Heart left ventricle (tissue), 16 donors: Measurements from ENCODE around the gene PSEN2. TPM values are rescaled to one million over a fixed set of nuclear protein-coding genes. Genes with fewer than 3 reads are reported as not detected.

Experiments
- ATAC-seq, 4 donors: fragments of 200-7000 bp; cut with Tn5 transposase; one replicate each; pipeline ENCODE4 v1.9.1; 2020 to 2022; ENCODE audit warnings: moderate library complexity in 4 of 4, mild to moderate bottlenecking in 3 of 4, moderate number of reproducible peaks in 1 of 4
- DNase-seq, 5 donors: peaks; one replicate each; pipeline ENCODE4 v3.0.0-alpha.2; 2020
- H3K27ac ChIP-seq, 12 donors: fragments of 200-600 bp; sonication (generic) in 4 of 12; one replicate each; pipeline versions ENCODE4 v1.5.0 to v1.8.0; 2016 to 2022; ENCODE audit warnings: mild to moderate bottlenecking in 2 of 12
- H3K27me3 ChIP-seq, 9 donors: fragments of 200-600 bp; sonication (generic) in 2 of 9; one replicate each; pipeline versions ENCODE4 v1.5.1 to v1.8.0; 2016 to 2022; ENCODE audit warnings: mild to moderate bottlenecking in 3 of 9
- H3K36me3 ChIP-seq, 9 donors: fragments of 200-600 bp; sonication (generic) in 2 of 9; one replicate each; pipeline versions ENCODE4 v1.5.0 to v1.8.0; 2018 to 2022; ENCODE audit warnings: mild to moderate bottlenecking in 2 of 9
- H3K4me1 ChIP-seq, 12 donors: fragments of 200-600 bp; sonication (generic) in 4 of 12; one replicate each; pipeline versions ENCODE4 v1.5.0 to v1.8.0; 2016 to 2022; ENCODE audit warnings: mild to moderate bottlenecking in 3 of 12
- H3K4me3 ChIP-seq, 12 donors: fragments of 200-600 bp; sonication (generic) in 4 of 12; one replicate each; pipeline versions ENCODE4 v1.5.0 to v1.8.0; 2017 to 2022; ENCODE audit warnings: mild to moderate bottlenecking in 9 of 12, moderate library complexity in 4 of 12
- H3K9me3 ChIP-seq, 12 donors: fragments of 200-600 bp; sonication (generic) in 4 of 12; one replicate each; pipeline versions ENCODE4 v1.5.0 to v1.8.0; 2016 to 2022; ENCODE audit warnings: mild to moderate bottlenecking in 1 of 12
- POLR2A ChIP-seq, 2 donors: fragments of 450-650 bp; IDR thresholded peaks; one replicate each; pipeline ENCODE4 v1.6.1; 2017; ENCODE audit warnings: antibody characterized with exemption in 2 of 2, mild to moderate bottlenecking in 2 of 2, moderate library complexity in 2 of 2
- WGBS, 4 donors: extraction: QIAGEN DNeasy Blood & Tissue Kit in 2 of 4; methylation state at CpG; one replicate each; pipeline versions ENCODE4 v1.1.5 to v1.1.7; 2013 to 2018; 5-methylcytosine and 5-hydroxymethylcytosine counted together
- intact Hi-C, 10 donors: fragments of 100-400 bp; cut with DNase I; formaldehyde crosslinking; loops; one replicate each; pipeline versions ENCODE4 v1.11.1 to v1.14.2; 2022
- polyA plus RNA-seq, 2 donors: library from polyadenylated mRNA; stranded (reverse); fragments of 200-250 nt; gene quantifications; one replicate each; pipeline ENCODE4 v1.2.3, GENCODE V29; 2013
- total RNA-seq, 9 donors: library from RNA; depleted of rRNA in 2 of 9; stranded (reverse); fragments of >200 nt in 2 of 9; fragmentation: NEBNext Ultra II Directional in 3 of 9; extraction: Animal tissue kit (Norgen Biotek cat#: 25700) in 3 of 9; gene quantifications; one replicate each; pipeline versions ENCODE4 v1.1.0 to v1.2.4, GENCODE V29; 2016 to 2023
- TF ChIP-seq, protein P1 (sequence below), 12 donors: fragments of 200-600 bp; sonication (generic) in 4 of 12; IDR thresholded peaks; one replicate each; pipeline versions ENCODE4 v1.5.0 to v1.8.0; 2018 to 2022; ENCODE audit warnings: antibody characterized with exemption in 12 of 12, mild to moderate bottlenecking in 5 of 12
- donor health status: ischemic (EF 13 %, LVEDD 7.1; RV severe dilation, severe dysfunction).
- donor health status: healthy with polysubstance abuse.
- donor health status: DM: no; HTN: yes; CAD: no.
- donor health status: DM: no; HTN: no; CAD: no.
- donor health status: ischemic (EF 25% LVEDD 6.9; RV normal size, moderate dysfunction).
- donor health status: ischemic (EF 25% LVEDD 5.7; RV mildly dilated, moderate dysfunction).
- donor health status: healthy.
- donor health status: DM: yes; HTN: yes; CAD: no.
- donor health status: ischemic (EF 35%, LVEDD 5.7; RV mildly dilated, moderate dysfunction).
- donor health status: nonischemic (EF 11% LVEDD 7.7; RV severe dilation, severe dysfunction).
- donor health status: DM: yes; HTN: yes; CAD: no.
- donor health status: PGD.
- donor health status: ischemic (EF 29% LVEDD 5.4; RV normal size, mild dysfunction).
- donor health status: nonischemic (EF 23%, LVEDD 6.1; RV moderate dilation, normal function).

The PSEN2 gene
- total and polyA plus RNA-seq, 11 donors, result 12.3 to 30.9 (median 19.5) TPM

DNA sequence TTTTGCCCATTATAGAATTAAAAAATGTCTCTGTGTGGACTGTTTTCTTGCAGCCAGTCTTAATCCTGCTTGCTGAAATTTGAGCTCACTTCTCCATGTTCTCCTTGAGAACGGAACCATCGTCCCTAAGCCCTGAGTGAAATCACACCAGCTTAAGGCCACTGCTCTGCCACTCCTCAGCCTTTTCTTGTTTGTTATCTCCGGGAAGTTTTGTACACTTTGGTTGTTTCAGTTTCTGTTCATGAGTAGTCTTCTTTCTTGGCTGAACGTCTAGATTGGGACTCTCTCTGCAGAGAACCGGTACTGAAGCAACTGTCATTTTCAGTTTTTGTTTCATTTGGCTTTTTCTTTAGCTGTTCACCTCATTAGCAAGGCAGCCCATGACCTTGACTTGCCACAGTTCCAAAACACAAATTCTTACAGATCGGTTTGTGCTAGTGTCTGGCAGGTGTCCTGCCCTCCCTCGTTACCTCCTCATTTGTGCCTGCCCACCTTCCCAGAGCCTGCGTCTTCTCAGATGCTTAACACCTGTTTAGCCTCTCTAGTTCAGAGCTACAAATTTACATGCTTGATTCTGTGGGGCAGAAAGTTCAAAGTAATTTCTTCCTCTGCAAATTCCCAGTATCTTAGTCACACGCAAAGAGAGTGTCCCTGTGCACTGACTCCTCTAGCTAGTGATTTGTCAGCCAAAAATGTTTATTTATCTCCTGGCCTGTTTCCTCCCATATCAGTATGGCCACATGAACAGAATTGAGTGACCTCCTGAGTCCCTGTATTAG lies 12.4 kb downstream of the PSEN2 start:
- Histone ChIP-seq H3K9me3 (no peaks in the 10 kb centered on the region), H3K27me3 (no peaks in the 10 kb centered on the region), H3K36me3 (peaks cover 0 to 43% (median 27%) of the 10 kb centered on the region in 9 donors), H3K4me3 (peak overlapping the region in 8 of 12 donors; percentile 27 to 38 (median 30)), H3K4me1 (peaks cover 0 to 58% (median 37%) of the 10 kb centered on the region in 12 donors), H3K27ac (peak overlapping the region; percentile 12 to 81 (median 51))
- ATAC-seq (peak in 3 of 4 donors; percentile 35 to 67 (median 45)), DNase-seq (no peak)
- 42 to 57% (median 46%) methylated on average over 9 of the region's 9 CpGs for WGBS, 4 donors
- intact Hi-C loops, result no loop called here
- TF ChIP-seq, protein P1, sequence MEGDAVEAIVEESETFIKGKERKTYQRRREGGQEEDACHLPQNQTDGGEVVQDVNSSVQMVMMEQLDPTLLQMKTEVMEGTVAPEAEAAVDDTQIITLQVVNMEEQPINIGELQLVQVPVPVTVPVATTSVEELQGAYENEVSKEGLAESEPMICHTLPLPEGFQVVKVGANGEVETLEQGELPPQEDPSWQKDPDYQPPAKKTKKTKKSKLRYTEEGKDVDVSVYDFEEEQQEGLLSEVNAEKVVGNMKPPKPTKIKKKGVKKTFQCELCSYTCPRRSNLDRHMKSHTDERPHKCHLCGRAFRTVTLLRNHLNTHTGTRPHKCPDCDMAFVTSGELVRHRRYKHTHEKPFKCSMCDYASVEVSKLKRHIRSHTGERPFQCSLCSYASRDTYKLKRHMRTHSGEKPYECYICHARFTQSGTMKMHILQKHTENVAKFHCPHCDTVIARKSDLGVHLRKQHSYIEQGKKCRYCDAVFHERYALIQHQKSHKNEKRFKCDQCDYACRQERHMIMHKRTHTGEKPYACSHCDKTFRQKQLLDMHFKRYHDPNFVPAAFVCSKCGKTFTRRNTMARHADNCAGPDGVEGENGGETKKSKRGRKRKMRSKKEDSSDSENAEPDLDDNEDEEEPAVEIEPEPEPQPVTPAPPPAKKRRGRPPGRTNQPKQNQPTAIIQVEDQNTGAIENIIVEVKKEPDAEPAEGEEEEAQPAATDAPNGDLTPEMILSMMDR (IDR thresholded peaks at IDR 0.05), result no peak
- no peak for TF ChIP-seq POLR2A (IDR thresholded peaks at IDR 0.05)

DNA sequence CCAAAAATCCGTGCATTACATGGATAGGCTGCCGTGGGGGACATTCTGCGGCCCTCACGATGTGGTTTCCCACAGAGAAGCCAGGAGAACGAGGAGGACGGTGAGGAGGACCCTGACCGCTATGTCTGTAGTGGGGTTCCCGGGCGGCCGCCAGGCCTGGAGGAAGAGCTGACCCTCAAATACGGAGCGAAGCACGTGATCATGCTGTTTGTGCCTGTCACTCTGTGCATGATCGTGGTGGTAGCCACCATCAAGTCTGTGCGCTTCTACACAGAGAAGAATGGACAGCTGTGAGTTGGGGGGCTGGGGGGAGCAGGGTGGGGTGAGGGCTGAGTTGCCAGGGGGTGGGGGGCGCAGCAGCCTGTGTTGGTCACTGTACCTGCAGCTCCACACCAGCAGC lies 13.2 kb downstream of the PSEN2 start:
- intact Hi-C loops, result no loop called here
- H3K27ac ChIP-seq, result peak overlapping the region in 2 of 12 donors; percentile 35 to 47
- peaks cover 0 to 51% (median 31%) of the 10 kb centered on the region in 9 donors for H3K36me3 ChIP-seq
- peaks cover 0 to 58% (median 37%) of the 10 kb centered on the region in 12 donors for H3K4me1 ChIP-seq
- H3K27me3 ChIP-seq, result no peaks in the 10 kb centered on the region
- H3K9me3 ChIP-seq, result no peaks in the 10 kb centered on the region
- 82 to 95% (median 93%) methylated on average over 14 to 16 of the region's 16 CpGs for WGBS, 4 donors
- ATAC-seq, result no peak
- no peak overlapping the region for H3K4me3 ChIP-seq
- no peak for DNase-seq
- TF ChIP-seq POLR2A (IDR thresholded peaks at IDR 0.05), result no peak
- TF ChIP-seq, protein P1 (IDR thresholded peaks at IDR 0.05), result no peak

DNA sequence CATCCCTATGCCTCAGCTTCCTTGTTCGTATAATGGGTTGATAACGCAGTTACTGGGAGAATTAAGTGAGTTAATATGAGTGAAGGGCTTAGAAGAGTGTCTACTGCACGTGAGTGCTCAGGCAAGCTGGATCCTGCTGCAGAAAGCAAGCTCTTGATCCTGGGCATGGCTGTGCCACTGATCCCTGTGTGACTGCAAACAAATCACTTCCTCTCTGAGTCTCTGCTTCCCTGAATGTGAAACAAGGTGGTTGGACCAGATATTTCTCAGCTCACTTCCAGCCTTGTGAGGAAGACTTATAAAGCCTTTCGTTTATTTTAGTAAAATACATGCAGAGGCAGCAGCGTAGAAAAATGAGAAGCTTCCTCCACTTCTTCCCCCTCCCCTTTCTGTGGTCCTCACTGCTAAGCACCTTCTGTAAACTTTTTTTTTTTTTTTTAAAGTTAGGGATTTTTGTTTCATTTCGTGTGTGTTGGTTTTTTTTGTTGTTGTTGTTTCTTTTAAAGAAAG lies 13.8 kb downstream of the PSEN2 start:
- TF ChIP-seq, protein P1 (IDR thresholded peaks at IDR 0.05), result no peak
- no peak for TF ChIP-seq POLR2A (IDR thresholded peaks at IDR 0.05)
- Histone ChIP-seq H3K4me1 (peaks cover 0 to 58% (median 37%) of the 10 kb centered on the region in 12 donors), H3K27me3 (no peaks in the 10 kb centered on the region), H3K4me3 (no peak overlapping the region), H3K9me3 (no peaks in the 10 kb centered on the region), H3K27ac (no peak overlapping the region), H3K36me3 (peaks cover 0 to 56% (median 33%) of the 10 kb centered on the region in 9 donors)
- 69 to 80% (median 77%) methylated on average over 6 of the region's 6 CpGs for WGBS, 4 donors
- no peak for ATAC-seq
- no peak for DNase-seq
- intact Hi-C loops, result no loop called here
